NOMO-1 treated with DMSO at 0.1 percent for 48 hours (cell line): ENCODE results near the gene SRSF1.
A peak's percentile ranks its signal among the peaks of the same experiment; 100 is the strongest.
"Not testable (repeated sequence)": the region's sequence is repeated elsewhere in the genome, so short reads cannot be mapped to it uniquely, and the experiment has no call there.

ENCODE experiments used
- DNase-seq: peaks from one replicate; lab custom pipeline; 2025; ENCODE audit not compliant: unreplicated experiment; lab: John Stamatoyannopoulos, UW

SRSF1 gene

GRCh38 chr17:57970710-57971109 lies 36.3 kb downstream of the SRSF1 start:
- no peak for DNase-seq

- DNase-seq: no peak
These were observed 38.6 kb downstream of the SRSF1 start for GRCh38 chr17:57968456-57968855.

- DNase-seq: no peak
These were observed 40.2 kb downstream of the SRSF1 start for GRCh38 chr17:57966875-57967274.

GRCh38 chr17:57966246-57966645 lies 40.8 kb downstream of the SRSF1 start:
- DNase-seq: no peak

GRCh38 chr17:57965521-57966160 lies 41.4 kb downstream of the SRSF1 start:
- no peak for DNase-seq

- no peak for DNase-seq
These were observed 43.9 kb downstream of the SRSF1 start for GRCh38 chr17:57963149-57963511.

- no peak for DNase-seq
These were observed 44.5 kb downstream of the SRSF1 start for GRCh38 chr17:57962279-57963148.

- DNase-seq: no peak
These were observed 47.1 kb downstream of the SRSF1 start for GRCh38 chr17:57959929-57960328.

- DNase-seq: not testable (repeated sequence)
These were observed 48.7 kb downstream of the SRSF1 start for GRCh38 chr17:57958391-57958790.

GRCh38 chr17:57957886-57958285 lies 49.2 kb downstream of the SRSF1 start:
- no peak for DNase-seq

GRCh38 chr17:57957120-57957850 lies 49.8 kb downstream of the SRSF1 start:
- DNase-seq: no peak

- peak; percentile 17 for DNase-seq
These were observed 50.5 kb downstream of the SRSF1 start for GRCh38 chr17:57956291-57957119.

- DNase-seq: peak; percentile 49
These were observed 51.7 kb downstream of the SRSF1 start, which contains the start of gene CUEDC1 for GRCh38 chr17:57955183-57955931. Gene CUEDC1 (minus strand): TSS chr17:57955412. CDS start chr17:57885564, 69,848 bp downstream.

GRCh38 chr17:57954397-57955182 lies 52.5 kb downstream of the SRSF1 start:
- no peak for DNase-seq

- no peak for DNase-seq
These were observed 53.2 kb downstream of the SRSF1 start for GRCh38 chr17:57953705-57954396.
